ENCODE results near the gene GBE1. TPM values are rescaled to one million over a fixed set of nuclear protein-coding genes. Genes with fewer than 3 reads are reported as not detected.

The GBE1 gene
- polyA plus RNA-seq, 1 of the 3 experiments (the other 2 are of a cell fraction), result 14.2 TPM

- TF ChIP-seq RFX5 (IDR thresholded peaks at IDR 0.05; ENCODE audit: low read length), result no peak
These were observed 231.1 kb downstream of the GBE1 start (continued) for GRCh38 chr3:81530180-81530939.

GRCh38 chr3:81521855-81522254, 239.6 kb downstream of the GBE1 start:
- ChIA-PET CTCF (interaction anchor here (1.1 kb wide), 1 partner anchor 32 kb away, joined by 3 read pairs; no protein-coding TSS in a partner anchor), POLR2A (no interaction called here)
- Histone ChIP-seq H3K27me3 (ENCODE audit: insufficient read depth) (no peaks in the 10 kb centered on the region), H3K4me2 (no peak overlapping the region), H3K9me2 (no peaks in the 10 kb centered on the region), H2AFZ (ENCODE audit: low read depth) (no peak overlapping the region), H3K27ac (ENCODE audit: low read depth in 2 of 2, low read length in 1 of 2) (no peak overlapping the region; a peak in 1 of 4 replicates), H3K4me3 (ENCODE audit: low read depth in 2 of 2, low read length in 1 of 2) (no peak overlapping the region), H3K79me2 (ENCODE audit: insufficient read depth) (no peaks in the 10 kb centered on the region), H3K9me3 (no peaks in the 10 kb centered on the region), H3K36me3 (replicated peaks in 1 of 2; ENCODE audit: control insufficient read depth in 1 of 2, insufficient read depth in 2 of 2, low read length in 1 of 2) (peaks cover 0 to 3% of the 10 kb centered on the region in 2 experiments), H3F3A (replicated peaks; ENCODE audit: insufficient read depth) (no peaks in the 10 kb centered on the region), H3K9ac (no peak overlapping the region), H4K20me1 (ENCODE audit: insufficient read depth) (no peaks in the 10 kb centered on the region), H3K4me1 (ENCODE audit: control insufficient read depth in 1 of 2, insufficient read depth in 2 of 2, low read depth in 1 of 2, low read length in 1 of 2) (no peaks in the 10 kb centered on the region)
- WGBS (ENCODE audit: low lambda C conversion rate), result 58% methylated on average over 2 of the region's 2 CpGs
- no peak for DNase-seq
- TF ChIP-seq GABPA (IDR thresholded peaks at IDR 0.05; ENCODE audit: low read depth) (no peak), MEF2A (IDR thresholded peaks at IDR 0.05; ENCODE audit: borderline replicate concordance, low read depth) (no peak), TAF1 (IDR thresholded peaks at IDR 0.05; ENCODE audit: borderline replicate concordance, low read depth, low read length) (no peak), SMC3 (IDR thresholded peaks at IDR 0.05; ENCODE audit: low read depth, low read length) (no peak), CHD2 (IDR thresholded peaks at IDR 0.05; ENCODE audit: low read length, partially characterized antibody) (no peak), MAX (IDR thresholded peaks at IDR 0.05; ENCODE audit: low read depth) (no peak), NFIC (IDR thresholded peaks at IDR 0.05; ENCODE audit: borderline replicate concordance) (no peak), FOSL2 (IDR thresholded peaks at IDR 0.05; ENCODE audit: borderline replicate concordance, low read depth) (no peak), MXI1 (IDR thresholded peaks at IDR 0.05; ENCODE audit: low read depth, low read length) (no peak), NRF1 (IDR thresholded peaks at IDR 0.05; ENCODE audit: low read depth, low read length) (no peak)

GRCh38 chr3:81518945-81519344, 242.5 kb downstream of the GBE1 start:
- Histone ChIP-seq H4K20me1 (ENCODE audit: insufficient read depth) (no peaks in the 10 kb centered on the region), H2AFZ (ENCODE audit: low read depth) (no peak overlapping the region), H3F3A (replicated peaks; ENCODE audit: insufficient read depth) (no peaks in the 10 kb centered on the region), H3K79me2 (ENCODE audit: insufficient read depth) (no peaks in the 10 kb centered on the region), H3K4me1 (ENCODE audit: control insufficient read depth in 1 of 2, insufficient read depth in 2 of 2, low read depth in 1 of 2, low read length in 1 of 2) (no peaks in the 10 kb centered on the region; a peak in 1 of 4 replicates), H3K4me3 (ENCODE audit: low read depth in 2 of 2, low read length in 1 of 2) (no peak overlapping the region), H3K36me3 (replicated peaks in 1 of 2; ENCODE audit: control insufficient read depth in 1 of 2, insufficient read depth in 2 of 2, low read length in 1 of 2) (peaks cover 0 to 3% of the 10 kb centered on the region in 2 experiments), H3K9ac (no peak overlapping the region), H3K4me2 (no peak overlapping the region), H3K9me2 (no peaks in the 10 kb centered on the region), H3K27ac (ENCODE audit: low read depth in 2 of 2, low read length in 1 of 2) (no peak overlapping the region), H3K27me3 (ENCODE audit: insufficient read depth) (no peaks in the 10 kb centered on the region), H3K9me3 (no peaks in the 10 kb centered on the region)
- POLR2A ChIA-PET, result no interaction called here
- CTCF ChIA-PET, result no interaction called here
- DNase-seq, result no peak
- TF ChIP-seq NRF1 (IDR thresholded peaks at IDR 0.05; ENCODE audit: low read depth, low read length) (no peak), MEF2A (IDR thresholded peaks at IDR 0.05; ENCODE audit: borderline replicate concordance, low read depth) (no peak), MAX (IDR thresholded peaks at IDR 0.05; ENCODE audit: low read depth) (no peak), POLR2AphosphoS5 (IDR thresholded peaks at IDR 0.05; ENCODE audit: low read depth, low read length) (no peak), TCF12 (IDR thresholded peaks at IDR 0.05) (no peak), RCOR1 (IDR thresholded peaks at IDR 0.05; ENCODE audit: low read length) (no peak), JUND (IDR thresholded peaks at IDR 0.05) (no peak), FOXM1 (IDR thresholded peaks at IDR 0.05; ENCODE audit: low read depth) (no peak), RAD21 (IDR thresholded peaks at IDR 0.05; ENCODE audit: low read length) (no peak), CTCF (IDR thresholded peaks at IDR 0.05) (no peak), RFX5 (IDR thresholded peaks at IDR 0.05; ENCODE audit: low read length) (no peak), YY1 (IDR thresholded peaks at IDR 0.05; ENCODE audit: low read depth) (no peak), USF1 (IDR thresholded peaks at IDR 0.05; ENCODE audit: borderline replicate concordance, low read depth) (no peak), IRF3 (IDR thresholded peaks at IDR 0.05; ENCODE audit: low read depth, low read length) (no peak)
